ENCODE results near the gene TMEM86A. TPM values are rescaled to one million over a fixed set of nuclear protein-coding genes. Genes with fewer than 3 reads are reported as not detected.
A peak's percentile ranks its signal among the peaks of the same experiment; 100 is the strongest.
"Not testable (repeated sequence)": the region's sequence is repeated elsewhere in the genome, so short reads cannot be mapped to it uniquely, and the experiment has no call there.

The TMEM86A gene
- total RNA-seq = 1 to 10 TPM; 2.2 to 4.0 TPM
- long read RNA-seq, donor 1, partial matches to known transcripts = 0 of 2 reads
- long read RNA-seq, donor 1, other reads (novel, unspliced or antisense) = 0 of 2 reads
- long read RNA-seq, donor 2, transcript TMEM86A-201 (3 exons, 3,595 nt) = major isoform, 9 of 10 reads
- long read RNA-seq, donor 2, partial matches to known transcripts = 0 of 10 reads
- long read RNA-seq, donor 2, other reads (novel, unspliced or antisense) = 1 of 10 reads

GRCh38 chr11:18698341-18699268 lies at the start of gene TMEM86A:
TMEM86A (plus strand) TSS chr11:18698779; CDS start chr11:18698887, 108 bp downstream.
- intact Hi-C loops (cut with DNase I) = loop anchor here in 1 of 2 donors (5.0 kb wide), 1 partner anchor 66 kb away; the partner anchor contains the start of gene SPTY2D1
- peak; percentile 97 for DNase-seq (ENCODE audit: low spot score)

GRCh38 chr11:18650353-18650752 lies 48.2 kb upstream of the TMEM86A start:
- intact Hi-C loops (cut with DNase I) = no loop called here
- no peak for DNase-seq (ENCODE audit: low spot score)

GRCh38 chr11:18650859-18651557 lies 47.6 kb upstream of the TMEM86A start:
- intact Hi-C loops (cut with DNase I) = no loop called here
- DNase-seq (ENCODE audit: low spot score) = no peak

GRCh38 chr11:18657673-18658072 lies 40.9 kb upstream of the TMEM86A start:
- intact Hi-C loops (cut with DNase I) = no loop called here
- no peak for DNase-seq (ENCODE audit: low spot score)

GRCh38 chr11:18665353-18665872 lies 33.2 kb upstream of the TMEM86A start:
- DNase-seq (ENCODE audit: low spot score); intact Hi-C loops (cut with DNase I): not testable (repeated sequence)

- intact Hi-C loops (cut with DNase I) = no loop called here
- DNase-seq (ENCODE audit: low spot score) = no peak
Measured at GRCh38 chr11:18668131-18668530, 30.4 kb upstream of the TMEM86A start.

- DNase-seq (ENCODE audit: low spot score) = no peak
- intact Hi-C loops (cut with DNase I) = no loop called here
Measured at GRCh38 chr11:18669219-18669596, 29.4 kb upstream of the TMEM86A start.

GRCh38 chr11:18669711-18670110 lies 28.9 kb upstream of the TMEM86A start:
- no peak for DNase-seq (ENCODE audit: low spot score)
- intact Hi-C loops (cut with DNase I) = no loop called here

GRCh38 chr11:18671246-18671645 lies 27.3 kb upstream of the TMEM86A start:
- intact Hi-C loops (cut with DNase I) = no loop called here
- DNase-seq (ENCODE audit: low spot score) = no peak

GRCh38 chr11:18672209-18672608 lies 26.4 kb upstream of the TMEM86A start:
- DNase-seq (ENCODE audit: low spot score); intact Hi-C loops (cut with DNase I): not testable (repeated sequence)

- intact Hi-C loops (cut with DNase I) = no loop called here
- DNase-seq (ENCODE audit: low spot score) = no peak
Measured at GRCh38 chr11:18676803-18677202, 21.8 kb upstream of the TMEM86A start.

GRCh38 chr11:18677560-18677959 lies 21.0 kb upstream of the TMEM86A start:
- no peak for DNase-seq (ENCODE audit: low spot score)
- intact Hi-C loops (cut with DNase I) = no loop called here

GRCh38 chr11:18681949-18682348 lies 16.6 kb upstream of the TMEM86A start:
- intact Hi-C loops (cut with DNase I); DNase-seq (ENCODE audit: low spot score): not testable (repeated sequence)

- DNase-seq (ENCODE audit: low spot score) = no peak
- intact Hi-C loops (cut with DNase I) = no loop called here
Measured at GRCh38 chr11:18682466-18682865, 16.1 kb upstream of the TMEM86A start.

- no peak for DNase-seq (ENCODE audit: low spot score)
- intact Hi-C loops (cut with DNase I) = no loop called here
Measured at GRCh38 chr11:18684267-18684666, 14.3 kb upstream of the TMEM86A start.

GRCh38 chr11:18691467-18692140 lies 7.0 kb upstream of the TMEM86A start:
- intact Hi-C loops (cut with DNase I); DNase-seq (ENCODE audit: low spot score): not testable (repeated sequence)

GRCh38 chr11:18692941-18693760 lies 5.4 kb upstream of the TMEM86A start:
- no peak for DNase-seq (ENCODE audit: low spot score)
- intact Hi-C loops (cut with DNase I) = no loop called here

GRCh38 chr11:18696638-18697225 lies 1.8 kb upstream of the TMEM86A start:
- intact Hi-C loops (cut with DNase I) = loop anchor here in 1 of 2 donors (5.0 kb wide), 1 partner anchor 64 kb away; the partner anchor contains the start of gene SPTY2D1
- no peak for DNase-seq (ENCODE audit: low spot score)

Data from posterior vena cava (tissue), 2 donors.